Activated CD4-positive, alpha-beta T cell treated with anti-CD3 and anti-CD28 coated beads, Interleukin-2, Interleukin-4, amounts not matched to agents 100 ng/mL and 50 ng/mL, durations not matched to agents 16 hours and 8 hours (primary cell): ENCODE results near the gene PIK3CD.
A peak's percentile ranks its signal among the peaks of the same experiment; 100 is the strongest.
"Not testable (repeated sequence)": the region's sequence is repeated elsewhere in the genome, so short reads cannot be mapped to it uniquely, and the experiment has no call there.

Experiments used
- DNase-seq: peaks from one replicate; pipeline ENCODE4 v3.0.0-alpha.2; 2020; ENCODE audit warnings: low spot score

PIK3CD gene

GRCh38 chr1:9689971-9690381 lies 38.4 kb downstream of the PIK3CD start:
- DNase-seq, result no peak

GRCh38 chr1:9690440-9691107 lies 39.0 kb downstream of the PIK3CD start:
- no peak for DNase-seq

GRCh38 chr1:9691108-9691445 lies 39.5 kb downstream of the PIK3CD start:
- no peak for DNase-seq

- DNase-seq, result no peak
Observed at GRCh38 chr1:9691691-9692090, 40.2 kb downstream of the PIK3CD start.

- no peak for DNase-seq
Observed at GRCh38 chr1:9696793-9697192, 45.3 kb downstream of the PIK3CD start.

GRCh38 chr1:9699361-9699760 lies 47.8 kb downstream of the PIK3CD start:
- DNase-seq, result no peak

GRCh38 chr1:9700340-9700739 lies 48.8 kb downstream of the PIK3CD start:
- no peak for DNase-seq

- DNase-seq, result no peak
Observed at GRCh38 chr1:9701665-9702064, 50.1 kb downstream of the PIK3CD start.

GRCh38 chr1:9703165-9703509 lies 51.6 kb downstream of the PIK3CD start:
- DNase-seq, result no peak

GRCh38 chr1:9703681-9704080 lies 52.1 kb downstream of the PIK3CD start:
- no peak for DNase-seq

GRCh38 chr1:9705337-9706093 lies 54.0 kb downstream of the PIK3CD start:
- DNase-seq, result peak; percentile 46

GRCh38 chr1:9706178-9706577 lies 54.6 kb downstream of the PIK3CD start:
- no peak for DNase-seq

- DNase-seq, result no peak
Observed at GRCh38 chr1:9710037-9710436, 58.5 kb downstream of the PIK3CD start.

- no peak for DNase-seq
Observed at GRCh38 chr1:9711466-9712020, 60.0 kb downstream of the PIK3CD start.

GRCh38 chr1:9712767-9713166 lies 61.2 kb downstream of the PIK3CD start:
- DNase-seq, result not testable (repeated sequence)

- DNase-seq, result no peak
Observed at GRCh38 chr1:9714257-9714718, 62.8 kb downstream of the PIK3CD start.

- DNase-seq, result peak; percentile 42
Observed at GRCh38 chr1:9715536-9716226, 64.2 kb downstream of the PIK3CD start.

GRCh38 chr1:9716404-9717192 lies 65.1 kb downstream of the PIK3CD start:
- DNase-seq, result peak; percentile 28

- DNase-seq, result peak; percentile 96
Observed at GRCh38 chr1:9717193-9718005, 65.9 kb downstream of the PIK3CD start.

- DNase-seq, result no peak
Observed at GRCh38 chr1:9718006-9718680, 66.6 kb downstream of the PIK3CD start.
